ENCODE results near the gene VSTM1. TPM values are rescaled to one million over a fixed set of nuclear protein-coding genes. Genes with fewer than 3 reads are reported as not detected.

Gene VSTM1
- total and polyA plus RNA-seq, 2 of the 4 experiments (the other 2 are of a cell fraction) = not detected

DNA sequence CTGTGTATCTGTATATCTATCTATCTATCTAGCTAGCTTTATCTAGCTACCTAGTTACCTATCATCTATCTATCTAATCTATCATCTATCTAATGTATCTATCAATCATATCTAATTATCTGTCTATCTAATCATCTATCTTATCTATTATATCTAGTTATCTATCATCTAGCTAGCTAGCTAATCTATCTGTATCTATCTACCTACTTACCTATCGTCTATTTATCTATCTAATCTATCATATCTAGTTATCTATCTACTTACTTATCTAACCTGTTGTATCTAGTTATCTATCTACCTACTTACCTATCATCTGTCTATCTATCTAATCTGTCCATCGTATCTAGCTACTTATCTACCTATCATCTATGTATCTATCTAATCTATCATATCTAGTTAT is 17.9 kb downstream of the VSTM1 start:
- Histone ChIP-seq H4K20me1 (ENCODE audit: insufficient read depth, low read length) (no peaks in the 10 kb centered on the region), H3K4ac (ENCODE audit: low read depth, low read length) (no peak overlapping the region), H4K8ac (ENCODE audit: low read depth in 2 of 2, low read length in 2 of 2) (no peak overlapping the region), H4K5ac (ENCODE audit: low read depth, low read length) (no peak overlapping the region), H2BK5ac (ENCODE audit: low read depth, low read length, poor library complexity, severe bottlenecking) (no peak overlapping the region), H3K9me3 (ENCODE audit: control insufficient read depth, insufficient read depth, low read length) (no peaks in the 10 kb centered on the region; the same call in 1 of the 2 replicates), H3K27ac (ENCODE audit: insufficient read depth, low read length) (no peak overlapping the region), H3K18ac (ENCODE audit: low read depth, low read length) (no peak overlapping the region), H3K36me3 (ENCODE audit: control insufficient read depth, insufficient read depth, low read length) (no peaks in the 10 kb centered on the region), H3K79me1 (ENCODE audit: low read depth in 1 of 2, low read length in 2 of 2) (no peaks in the 10 kb centered on the region), H2BK15ac (ENCODE audit: low read depth, low read length) (no peak overlapping the region), H3K4me3 (ENCODE audit: insufficient read depth, low read depth, low read length) (no peak overlapping the region), H3K4me2 (ENCODE audit: low read depth, low read length) (no peak overlapping the region), H2AFZ (replicated peaks; ENCODE audit: low read length, poor library complexity) (no peak overlapping the region), H3K9ac (ENCODE audit: low read depth, low read length) (no peak overlapping the region), H3K4me1 (ENCODE audit: control insufficient read depth, insufficient read depth, low read length) (no peaks in the 10 kb centered on the region), H3K56ac (ENCODE audit: extremely low read depth, insufficient read depth, low read length) (no peak overlapping the region), H3K9me1 (ENCODE audit: insufficient read depth, low read length) (no peaks in the 10 kb centered on the region), H3K14ac (replicated peaks; ENCODE audit: low read depth, low read length) (no peak overlapping the region), H2BK120ac (ENCODE audit: low read depth, low read length) (no peak overlapping the region), H3K27me3 (ENCODE audit: control insufficient read depth, insufficient read depth, low read length) (no peaks in the 10 kb centered on the region), H2AK9ac (replicated peaks; ENCODE audit: low read depth, low read length, poor library complexity) (no peak overlapping the region), H4K91ac (ENCODE audit: insufficient read depth, low read depth, low read length) (no peak overlapping the region), H2BK20ac (ENCODE audit: low read depth, low read length) (no peak overlapping the region), H2AK5ac (ENCODE audit: low read depth, low read length) (no peak overlapping the region), H3K23ac (ENCODE audit: low read depth, low read length) (no peak overlapping the region)
- ATAC-seq (ENCODE audit: low read depth) (no peak), DNase-seq (no peak)
- dilution Hi-C loops (cut with HindIII; ENCODE audit: low sequenced_read_pairs, unreplicated experiment) (no loop called here), intact Hi-C loops (cut with micrococcal nuclease) (no loop called here), in situ Hi-C loops (cut with MboI; ENCODE audit: low sequenced_read_pairs) (no loop called here)
- no TSS peak for BruUV-seq (replicated peaks)
- ChIA-PET CTCF (no interaction called here), POLR2A (ENCODE audit: unreplicated experiment) (no interaction called here)
- TF ChIP-seq CTCF (conservative IDR thresholded peaks at IDR 0.05; ENCODE audit: low read depth, low read length) (no peak), SMC3 (IDR thresholded peaks at IDR 0.05; ENCODE audit: low read depth, low read length) (no peak), MAZ (IDR thresholded peaks at IDR 0.05; ENCODE audit: borderline replicate concordance, low read depth, low read length) (no peak), RAD21 (IDR thresholded peaks at IDR 0.05; ENCODE audit: low read length) (no peak), CHD1 (IDR thresholded peaks at IDR 0.05; ENCODE audit: low read depth, low read length) (no peak)
- WGBS, 2 experiments (ENCODE audit: extremely low coverage in 2 of 2, insufficient read length in 1 of 2) = no CpG with 5 or more reads among the region's 2 CpGs
